HCT116 (cell line): ENCODE results near the gene TANGO6. TPM values are rescaled to one million over a fixed set of nuclear protein-coding genes. Genes with fewer than 3 reads are reported as not detected.

Experiments used
- ATAC-seq: fragments of 200-7000 bp; cut with Tn5 transposase; 2 replicates; pipeline ENCODE4 v1.9.1; 2020; ENCODE audit warnings: mild to moderate bottlenecking, moderate library complexity
- BruUV-seq: library from RNA; stranded (reverse); fragments of 400-500 nt; replicated peaks from 2 replicates; lab custom pipeline; 2021; lab: Mats Ljungman, UMichigan
- CTCF ChIA-PET: fragments of 300-600 bp; sonication (Branson Sonifier 250); formaldehyde crosslinking; loops from one replicate; lab custom pipeline; 2021; ENCODE audit warnings: antibody characterized with exemption; lab: Charles Lee
- POLR2A ChIA-PET: fragments of 300-600, 350-600 bp; sonication (Branson Sonifier 250); formaldehyde crosslinking; loops from one replicate; lab custom pipeline; 2021; ENCODE audit warnings: antibody characterized with exemption; lab: Charles Lee
- RAD21 ChIA-PET, 2 experiments: fragments of 300-600 bp; sonication (Branson Sonifier 250); formaldehyde crosslinking; loops; one replicate each; lab custom pipeline; 2023; ENCODE audit warnings: low total read pairs in 2 of 2; ENCODE audit not compliant: uncharacterized antibody in 2 of 2, unreplicated experiment in 2 of 2, low non-redundant PET in 1 of 2; lab: Charles Lee
- DNase-seq: peaks from one replicate; pipeline ENCODE4 v3.0.0-alpha.2; 2010; ENCODE audit warnings: low read depth, low spot score
- H2AFZ ChIP-seq: fragments of 200-600 bp; shearing (Covaris generic), sonication (generic); 2 replicates; pipeline ENCODE4 v1.6.1; 2017; ENCODE audit warnings: low read depth, mixed run types, mixed read lengths, antibody characterized with exemption, low read length; ENCODE audit not compliant: poor library complexity, severe bottlenecking
- H3K27ac ChIP-seq: 2 replicates; pipeline ENCODE4 v1.5.1; 2012; ENCODE audit warnings: low read depth, low read length
- H3K27me3 ChIP-seq: fragments of 200-600 bp; sonication (generic); 2 replicates; pipeline ENCODE4 v1.6.1; 2016; ENCODE audit warnings: mixed run types, low read length, mixed read lengths; ENCODE audit not compliant: insufficient read depth
- H3K36me3 ChIP-seq, 2 experiments: fragments of 200-500 bp in 1 of 2; fragments of 200-600 bp in 1 of 2; sonication (Bioruptor generic) in 1 of 2; sonication (generic) in 1 of 2; 2 replicates each; pipeline versions ENCODE4 v1.5.1 to v1.6.1; 2014 to 2016; ENCODE audit warnings: low read length in 2 of 2, inconsistent platforms in 1 of 2, mixed read lengths in 1 of 2, mixed run types in 1 of 2; ENCODE audit not compliant: insufficient read depth in 2 of 2, control insufficient read depth in 1 of 2
- H3K4me1 ChIP-seq, 2 experiments: fragments of 200-600 bp in 1 of 2; sonication (generic) in 1 of 2; 2 replicates each; pipeline versions ENCODE4 v1.5.1 to v1.6.1; 2012 to 2017; ENCODE audit warnings: low read length in 2 of 2, inconsistent platforms in 1 of 2, mild to moderate bottlenecking in 1 of 2, mixed read lengths in 1 of 2, mixed run types in 1 of 2, moderate library complexity in 1 of 2; ENCODE audit not compliant: insufficient read depth in 2 of 2, control insufficient read depth in 1 of 2
- H3K4me2 ChIP-seq: fragments of 200-600 bp; sonication (generic); 2 replicates; pipeline ENCODE4 v1.6.1; 2017; ENCODE audit warnings: mixed run types, low read length, mixed read lengths
- H3K4me3 ChIP-seq, 2 experiments: fragments of 200-600 bp in 1 of 2; sonication (generic) in 1 of 2; replicated peaks in 1 of 2; 2 replicates each; pipeline ENCODE4 v1.5.1; 2011 to 2016; ENCODE audit warnings: low read length in 2 of 2, control low read depth in 1 of 2, low read depth in 1 of 2, mild to moderate bottlenecking in 1 of 2, mixed read lengths in 1 of 2, mixed run types in 1 of 2
- H3K79me2 ChIP-seq: fragments of 200-600 bp; sonication (generic); 2 replicates; pipeline ENCODE4 v1.6.1; 2017; ENCODE audit warnings: mild to moderate bottlenecking, mixed run types, low read length, moderate library complexity, mixed read lengths; ENCODE audit not compliant: insufficient read depth
- H3K9ac ChIP-seq: fragments of 200-600 bp; sonication (generic); 2 replicates; pipeline ENCODE4 v1.6.1; 2016; ENCODE audit warnings: low read length, mixed read lengths
- H3K9me2 ChIP-seq: fragments of 200-600 bp; sonication (generic), shearing (Covaris generic); 2 replicates; pipeline ENCODE4 v1.6.1; 2017; ENCODE audit warnings: mixed run types, mild to moderate bottlenecking, moderate library complexity; ENCODE audit not compliant: insufficient read depth
- H3K9me3 ChIP-seq, 2 experiments: fragments of 200-500 bp in 1 of 2; fragments of 200-600 bp in 1 of 2; sonication (Bioruptor generic) in 1 of 2; sonication (generic) in 1 of 2; 2 replicates each; pipeline ENCODE4 v1.6.1; 2014 to 2017; ENCODE audit warnings: low read length in 2 of 2, mixed read lengths in 2 of 2, inconsistent platforms in 1 of 2, low read depth in 1 of 2, mild to moderate bottlenecking in 1 of 2, mixed run types in 1 of 2, moderate library complexity in 1 of 2; ENCODE audit not compliant: control insufficient read depth in 1 of 2, insufficient read depth in 1 of 2
- H4K20me1 ChIP-seq: fragments of 200-600 bp; sonication (generic), shearing (Covaris generic); 2 replicates; pipeline ENCODE4 v1.6.1; 2017; ENCODE audit warnings: mixed run types, mild to moderate bottlenecking, moderate library complexity; ENCODE audit not compliant: insufficient read depth
- ATF3 ChIP-seq: IDR thresholded peaks from 2 replicates; pipeline ENCODE4 v1.6.1; 2012
- CBX3 ChIP-seq: IDR thresholded peaks from 2 replicates; pipeline ENCODE4 v1.6.1; 2012; ENCODE audit warnings: low read depth
- CEBPB ChIP-seq: IDR thresholded peaks from 2 replicates; pipeline ENCODE4 v1.6.1; 2012; ENCODE audit warnings: low read depth
- CTCF ChIP-seq, 3 experiments: fragments of 200-600 bp in 1 of 3; sonication (generic) in 1 of 3; IDR thresholded peaks in 2 of 3; conservative IDR thresholded peaks in 1 of 3; 2 replicates each; pipeline ENCODE4 v1.5.1; 2012 to 2017; ENCODE audit warnings: low read depth in 2 of 3, low read length in 2 of 3, antibody characterized with exemption in 1 of 3, borderline replicate concordance in 1 of 3, control low read depth in 1 of 3, mild to moderate bottlenecking in 1 of 3, mixed read lengths in 1 of 3, mixed run types in 1 of 3, moderate library complexity in 1 of 3; ENCODE audit not compliant: insufficient read depth in 1 of 3
- EGR1 ChIP-seq: IDR thresholded peaks from 2 replicates; pipeline ENCODE4 v1.6.1; 2012; ENCODE audit warnings: low read depth
- ELF1 ChIP-seq: IDR thresholded peaks from 2 replicates; pipeline ENCODE4 v1.6.1; 2012; ENCODE audit warnings: low read depth, borderline replicate concordance
- EZH2phosphoT487 ChIP-seq: fragments of 200-600 bp; IDR thresholded peaks from 2 replicates; pipeline ENCODE4 v1.6.1; 2018; ENCODE audit warnings: antibody characterized with exemption, borderline replicate concordance
- JUND ChIP-seq: IDR thresholded peaks from 2 replicates; pipeline ENCODE4 v1.6.1; 2012
- MAX ChIP-seq: IDR thresholded peaks from 2 replicates; pipeline ENCODE4 v1.6.1; 2012
- POLR2A ChIP-seq: IDR thresholded peaks from 2 replicates; pipeline ENCODE4 v1.7.0; 2011; ENCODE audit warnings: borderline replicate concordance; ENCODE audit not compliant: insufficient read depth, insufficient read length; ENCODE audit errors: extremely low read depth
- POLR2AphosphoS5 ChIP-seq: IDR thresholded peaks from 2 replicates; pipeline ENCODE4 v1.6.1; 2011; ENCODE audit warnings: mild to moderate bottlenecking, low read depth, low read length, moderate library complexity
- REST ChIP-seq: IDR thresholded peaks from 2 replicates; pipeline ENCODE4 v1.6.1; 2012; ENCODE audit warnings: low read depth
- SIN3A ChIP-seq: IDR thresholded peaks from 2 replicates; pipeline ENCODE4 v1.6.1; 2012; ENCODE audit warnings: low read depth
- SP1 ChIP-seq: IDR thresholded peaks from 2 replicates; pipeline ENCODE4 v1.6.1; 2012; ENCODE audit warnings: low read depth
- SRF ChIP-seq: IDR thresholded peaks from 2 replicates; pipeline ENCODE4 v1.6.1; 2012; ENCODE audit warnings: low read depth
- ZBTB33 ChIP-seq: IDR thresholded peaks from 2 replicates; pipeline ENCODE4 v1.6.1; 2011; ENCODE audit warnings: mild to moderate bottlenecking, low read length, moderate library complexity; ENCODE audit not compliant: insufficient replicate concordance; ENCODE audit errors: extremely low read depth
- ZFX ChIP-seq: fragments of 450-650 bp; IDR thresholded peaks from 2 replicates; pipeline ENCODE4 v1.6.1; 2017
- ZNF274 ChIP-seq: fragments of 200-500 bp; sonication (Bioruptor generic); IDR thresholded peaks from 2 replicates; pipeline ENCODE4 v1.6.1; 2014; ENCODE audit warnings: mild to moderate bottlenecking, low read depth, low read length, inconsistent platforms
- intact Hi-C: fragments of 100-400 bp; cut with micrococcal nuclease; formaldehyde crosslinking; loops from 2 replicates; pipeline ENCODE4 v1.10.0; 2022
- total RNA-seq: library from RNA; stranded (reverse); gene quantifications from one replicate; pipeline ENCODE4 v1.2.1, GENCODE V29; 2021; ENCODE audit not compliant: unreplicated experiment

Gene TANGO6
- total RNA-seq, 1 experiment from 2014 or later, result 16.4 TPM

- H3K27me3 ChIP-seq, result no peaks in the 10 kb centered on the region
- no peaks in the 10 kb centered on the region for H4K20me1 ChIP-seq
- no peak for TF ChIP-seq SIN3A
- no peak for TF ChIP-seq EZH2phosphoT487
- TF ChIP-seq POLR2A, result no peak
- no peak for TF ChIP-seq POLR2AphosphoS5
- no peak for TF ChIP-seq CBX3
- no peak for TF ChIP-seq REST
- no peak for TF ChIP-seq JUND
- no peak for TF ChIP-seq ELF1
- no peak for TF ChIP-seq ZFX
- no peak for TF ChIP-seq SRF
- TF ChIP-seq ZBTB33, result no peak
- no peak for TF ChIP-seq CTCF (IDR thresholded peaks at IDR 0.05 in 2 of 3, conservative IDR thresholded peaks at IDR 0.05 in 1 of 3; ENCODE audit: borderline replicate concordance in 1 of 3, insufficient read depth in 1 of 3, low read depth in 2 of 3, low read length in 2 of 3)
- no peak for TF ChIP-seq ATF3
- TF ChIP-seq EGR1, result no peak
- no peak for TF ChIP-seq SP1
- TF ChIP-seq CEBPB, result no peak
- no peak for TF ChIP-seq ZNF274
- TF ChIP-seq MAX, result no peak
- no peak overlapping the region for H2AFZ ChIP-seq
- no peak overlapping the region for H3K9ac ChIP-seq
- POLR2A ChIA-PET, result interaction anchor here (0.7 kb wide), 1 partner anchor 82 kb away, joined by 4 read pairs; no protein-coding TSS in a partner anchor
- no peaks in the 10 kb centered on the region for H3K79me2 ChIP-seq
- H3K4me2 ChIP-seq, result no peak overlapping the region
- RAD21 ChIA-PET, result no interaction called here
- CTCF ChIA-PET, result no interaction called here
- intact Hi-C loops, result no loop called here
- H3K9me3 ChIP-seq, result no peaks in the 10 kb centered on the region
- ATAC-seq, result no peak
- H3K4me3 ChIP-seq, result no peak overlapping the region
- no peak for DNase-seq
- H3K36me3 ChIP-seq, result no peaks in the 10 kb centered on the region
- no peaks in the 10 kb centered on the region for H3K9me2 ChIP-seq
- no peak overlapping the region for H3K27ac ChIP-seq
- H3K4me1 ChIP-seq, result peaks cover 14 to 26% of the 10 kb centered on the region in 2 experiments
- BruUV-seq, result no TSS peak
Measured at GRCh38 chr16:69012906-69013305, 169.6 kb downstream of the TANGO6 start.
